Measurements from ENCODE around the gene SNF8. TPM values are rescaled to one million over a fixed set of nuclear protein-coding genes. Genes with fewer than 3 reads are reported as not detected.
A peak's percentile ranks its signal among the peaks of the same experiment; 100 is the strongest.

Gene SNF8
- total RNA-seq = 100 to 1,000 TPM in 2 of 6 donors, 10 to 100 TPM in 4; 76.5 to 110 (median 89.7) TPM

GRCh38 chr17:48944515-48945260, at the start of gene SNF8:
Gene SNF8, minus strand, starts transcription at chr17:48944842. Its CDS starts 108 bp downstream, at chr17:48944734.
- Histone ChIP-seq H3K27me3 (no peaks in the 10 kb centered on the region), H3K4me3 (peak within 1 kb of the TSS; percentile 68 to 93 (median 70)), H3K4me1 (peaks cover 17 to 25% (median 24%) of the 10 kb centered on the region in 4 donors), H3K27ac (peak within 1 kb of the TSS; percentile 86 to 92 (median 90)), H3K36me3 (peaks cover 0 to 24% (median 15%) of the 10 kb centered on the region in 4 donors), H3K9me3 (no peaks in the 10 kb centered on the region)
- peak; percentile 92 to 99 for ATAC-seq (ENCODE audit: low FRiP score in 2 of 2)
- WGBS, 2 donors = 3 to 5% methylated on average over 28 to 32 of the region's 55 CpGs
- TF ChIP-seq POLR2A (IDR thresholded peaks at IDR 0.05) = peak in 3 of 4 donors; percentile 63 to 90 (median 70)
- peak in 1 of 6 experiments; percentile 7 for TF ChIP-seq CTCF (IDR thresholded peaks at IDR 0.05)
- TF ChIP-seq POLR2AphosphoS5 (IDR thresholded peaks at IDR 0.05) = peak; percentile 92 to 94
- TF ChIP-seq EP300 (IDR thresholded peaks at IDR 0.05) = peak in 1 of 4 donors; percentile 2
- peak; percentile 90 to 100 for DNase-seq

GRCh38 chr17:48993951-48994350, 49.3 kb upstream of the SNF8 start:
- TF ChIP-seq CTCF (IDR thresholded peaks at IDR 0.05) (no peak), POLR2AphosphoS5 (IDR thresholded peaks at IDR 0.05) (no peak), POLR2A (IDR thresholded peaks at IDR 0.05) (no peak), EP300 (IDR thresholded peaks at IDR 0.05) (no peak)
- no peak for ATAC-seq (ENCODE audit: low FRiP score in 2 of 2)
- Histone ChIP-seq H3K27me3 (peaks cover 6 to 58% (median 42%) of the 10 kb centered on the region in 4 donors), H3K4me3 (no peak overlapping the region), H3K36me3 (no peaks in the 10 kb centered on the region), H3K9me3 (no peaks in the 10 kb centered on the region), H3K27ac (no peak overlapping the region), H3K4me1 (peaks cover 25 to 33% (median 30%) of the 10 kb centered on the region in 4 donors)
- DNase-seq = no peak

DNA sequence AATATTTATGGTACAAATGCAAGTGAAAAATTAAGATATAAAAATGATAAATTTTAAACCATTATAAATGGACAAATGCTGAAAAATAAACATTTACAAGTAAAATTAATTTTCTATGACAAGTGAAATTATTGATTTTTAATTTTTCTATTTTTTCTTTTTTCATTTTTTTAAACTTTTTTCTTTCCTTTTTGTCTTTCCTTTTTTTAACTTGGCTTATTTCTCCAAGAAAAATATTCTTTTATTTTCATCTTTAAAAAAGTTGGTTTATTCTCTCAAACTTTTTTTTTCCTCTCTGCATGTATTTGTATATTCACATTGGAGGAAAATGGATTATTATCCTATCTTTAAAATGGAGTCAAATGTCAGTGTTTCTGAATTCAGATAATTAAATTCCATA, 48.7 kb upstream of the SNF8 start:
- TF ChIP-seq EP300 (IDR thresholded peaks at IDR 0.05) (no peak), POLR2AphosphoS5 (IDR thresholded peaks at IDR 0.05) (no peak), CTCF (IDR thresholded peaks at IDR 0.05) (no peak), POLR2A (IDR thresholded peaks at IDR 0.05) (no peak)
- Histone ChIP-seq H3K36me3 (no peaks in the 10 kb centered on the region), H3K27me3 (peaks cover 6 to 52% (median 38%) of the 10 kb centered on the region in 4 donors)

GRCh38 chr17:48992444-48992843, 47.8 kb upstream of the SNF8 start:
- Histone ChIP-seq H3K9me3 (no peaks in the 10 kb centered on the region), H3K36me3 (no peaks in the 10 kb centered on the region), H3K27me3 (peaks cover 2 to 43% (median 29%) of the 10 kb centered on the region in 4 donors), H3K4me1 (peaks cover 14 to 22% (median 19%) of the 10 kb centered on the region in 4 donors), H3K4me3 (no peak overlapping the region), H3K27ac (no peak overlapping the region)
- TF ChIP-seq CTCF (IDR thresholded peaks at IDR 0.05) (no peak), POLR2AphosphoS5 (IDR thresholded peaks at IDR 0.05) (no peak), POLR2A (IDR thresholded peaks at IDR 0.05) (no peak), EP300 (IDR thresholded peaks at IDR 0.05) (no peak)
- DNase-seq (no peak), ATAC-seq (ENCODE audit: low FRiP score in 2 of 2) (no peak)
- 61 to 72% methylated on average over 2 of the region's 2 CpGs for WGBS, 2 donors

More for the DNA sequence above, 48.7 kb upstream of the SNF8 start:
- Histone ChIP-seq H3K4me3 (no peak overlapping the region), H3K27ac (no peak overlapping the region), H3K9me3 (no peaks in the 10 kb centered on the region), H3K4me1 (peaks cover 23 to 30% (median 27%) of the 10 kb centered on the region in 4 donors)
- DNase-seq (no peak), ATAC-seq (ENCODE audit: low FRiP score in 2 of 2) (no peak)

Data from upper lobe of left lung (tissue), 6 donors.